ENCODE results near the gene HBEGF.

DNA sequence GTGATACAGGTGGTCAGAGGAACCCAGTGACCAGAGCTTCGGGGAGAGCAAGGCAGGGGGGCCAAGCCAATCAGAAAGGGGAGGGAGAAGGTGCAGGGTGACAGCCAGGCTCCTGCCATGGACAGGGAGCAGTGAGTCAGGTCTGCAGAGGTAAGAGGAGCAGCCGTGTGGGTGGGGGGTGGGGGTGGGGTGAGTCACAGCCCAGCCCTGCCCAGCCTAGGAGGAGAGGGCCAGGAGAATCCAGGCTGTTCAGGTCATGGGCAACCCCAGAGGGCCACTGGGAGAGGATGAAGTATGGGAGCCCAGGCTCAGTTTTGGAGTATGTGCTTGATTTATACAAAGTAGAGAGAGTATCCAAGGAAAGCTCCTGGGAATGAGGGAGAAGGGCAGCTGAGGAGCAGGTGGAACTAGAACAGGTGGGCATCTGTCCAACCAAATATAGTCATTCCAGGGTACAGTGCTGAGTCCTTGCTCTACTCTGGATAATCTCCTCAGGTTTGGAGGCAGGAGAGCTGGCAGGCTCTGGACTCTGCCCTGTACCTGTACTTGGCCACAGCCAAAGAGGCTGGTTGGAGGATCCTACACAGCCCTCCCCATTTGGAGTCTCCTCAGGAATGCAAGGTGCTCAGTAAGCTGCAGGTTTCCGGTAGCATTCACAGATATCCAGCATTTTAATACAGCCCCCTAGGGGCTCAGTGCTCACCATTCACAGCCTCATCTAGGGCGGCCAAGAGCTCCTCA, 1.6 kb downstream of the HBEGF start:
- TF ChIP-seq EP300 (IDR thresholded peaks at IDR 0.05) (no peak), CTCF (IDR thresholded peaks at IDR 0.05) (no peak)
